Fibroblast of skin of abdomen (primary cell): ENCODE results near the gene EXOC4.
"Not testable (repeated sequence)": the region's sequence is repeated elsewhere in the genome, so short reads cannot be mapped to it uniquely, and the experiment has no call there.

Experiments
- DNase-seq: peaks from one replicate; pipeline ENCODE4 v3.0.0-alpha.2; 2013

The EXOC4 gene

GRCh38 chr7:134048166-134048565 is 795.3 kb downstream of the EXOC4 start:
- no peak for DNase-seq

- DNase-seq, result no peak
Observed at GRCh38 chr7:134051020-134051419, 798.1 kb downstream of the EXOC4 start.

- no peak for DNase-seq
Observed at GRCh38 chr7:134056816-134057215, 803.9 kb downstream of the EXOC4 start.

GRCh38 chr7:134058521-134058920 is 805.6 kb downstream of the EXOC4 start:
- no peak for DNase-seq

- peak; percentile 3 for DNase-seq
Observed at GRCh38 chr7:134058980-134059379, 806.1 kb downstream of the EXOC4 start.

GRCh38 chr7:134059921-134060320 is 807.0 kb downstream of the EXOC4 start:
- no peak for DNase-seq

- no peak for DNase-seq
Observed at GRCh38 chr7:134060874-134061273, 808.0 kb downstream of the EXOC4 start.

- no peak for DNase-seq
Observed at GRCh38 chr7:134062460-134062859, 809.6 kb downstream of the EXOC4 start.

- DNase-seq, result no peak
Observed at GRCh38 chr7:134065415-134065814, 812.5 kb downstream of the EXOC4 start.

GRCh38 chr7:134067164-134067563 is 814.3 kb downstream of the EXOC4 start:
- no peak for DNase-seq

- no peak for DNase-seq
Observed at GRCh38 chr7:134068670-134069069, 815.8 kb downstream of the EXOC4 start.

GRCh38 chr7:134069187-134069586 is 816.3 kb downstream of the EXOC4 start:
- DNase-seq, result no peak

- DNase-seq, result no peak
Observed at GRCh38 chr7:134070673-134071072, 817.8 kb downstream of the EXOC4 start.

GRCh38 chr7:134071355-134072331 is 818.8 kb downstream of the EXOC4 start:
- DNase-seq, result no peak

- DNase-seq, result no peak
Observed at GRCh38 chr7:134073276-134073675, 820.4 kb downstream of the EXOC4 start.

- DNase-seq, result no peak
Observed at GRCh38 chr7:134075799-134076198, 822.9 kb downstream of the EXOC4 start.

GRCh38 chr7:134077560-134077959 is 824.7 kb downstream of the EXOC4 start:
- not testable (repeated sequence) for DNase-seq

GRCh38 chr7:134078991-134079390 is 826.1 kb downstream of the EXOC4 start:
- no peak for DNase-seq

GRCh38 chr7:134081695-134082094 is 828.8 kb downstream of the EXOC4 start:
- DNase-seq, result no peak

GRCh38 chr7:134083766-134084487 is 831.0 kb downstream of the EXOC4 start:
- DNase-seq, result no peak

- no peak for DNase-seq
Observed at GRCh38 chr7:134084488-134085144, 831.7 kb downstream of the EXOC4 start.

GRCh38 chr7:134085311-134085710 is 832.4 kb downstream of the EXOC4 start:
- DNase-seq, result no peak
